Activated CD4-positive, alpha-beta T cell treated with anti-CD3 and anti-CD28 coated beads, Interleukin-2, amount 10 ng/mL, durations not matched to agents 7 days and 5 days (primary cell): ENCODE measurements around the gene CALHM1. TPM values are rescaled to one million over a fixed set of nuclear protein-coding genes. Genes with fewer than 3 reads are reported as not detected.

Source experiments
- CTCF ChIA-PET: fragments of 350-600 bp; sonication (Branson Sonifier 250); formaldehyde crosslinking; loops from one replicate; lab custom pipeline; 2021; ENCODE audit warnings: antibody characterized with exemption; lab: Charles Lee
- POLR2A ChIA-PET: fragments of 350-600 bp; sonication (Branson Sonifier 250); formaldehyde crosslinking; loops from one replicate; lab custom pipeline; 2021; ENCODE audit warnings: antibody characterized with exemption; lab: Charles Lee
- DNase-seq: peaks from one replicate; pipeline ENCODE4 v3.0.0-alpha.2; 2020
- H3K27ac Mint-ChIP-seq: one replicate; pipeline ENCODE4 v1.8.0; 2021; ENCODE audit warnings: mild to moderate bottlenecking, moderate library complexity, mixed read lengths
- H3K27me3 Mint-ChIP-seq: one replicate; pipeline ENCODE4 v1.8.0; 2021; ENCODE audit warnings: mixed read lengths
- H3K36me3 Mint-ChIP-seq: one replicate; pipeline ENCODE4 v1.8.0; 2021; ENCODE audit warnings: low read depth, mixed read lengths
- H3K4me1 Mint-ChIP-seq: one replicate; pipeline ENCODE4 v1.8.0; 2021; ENCODE audit warnings: mixed read lengths
- H3K4me3 Mint-ChIP-seq: one replicate; pipeline ENCODE4 v1.8.0; 2021; ENCODE audit warnings: mild to moderate bottlenecking, moderate library complexity, mixed read lengths
- H3K9me3 Mint-ChIP-seq: one replicate; pipeline ENCODE4 v1.8.0; 2021; ENCODE audit warnings: mixed read lengths
- total RNA-seq, 2 experiments: library from RNA; stranded (reverse); gene quantifications; one replicate each; pipeline ENCODE4 v1.2.3, GENCODE V29; 2021

The CALHM1 gene
- total RNA-seq, 2 experiments from 2014 or later, result 0.12 to 0.21 TPM

DNA sequence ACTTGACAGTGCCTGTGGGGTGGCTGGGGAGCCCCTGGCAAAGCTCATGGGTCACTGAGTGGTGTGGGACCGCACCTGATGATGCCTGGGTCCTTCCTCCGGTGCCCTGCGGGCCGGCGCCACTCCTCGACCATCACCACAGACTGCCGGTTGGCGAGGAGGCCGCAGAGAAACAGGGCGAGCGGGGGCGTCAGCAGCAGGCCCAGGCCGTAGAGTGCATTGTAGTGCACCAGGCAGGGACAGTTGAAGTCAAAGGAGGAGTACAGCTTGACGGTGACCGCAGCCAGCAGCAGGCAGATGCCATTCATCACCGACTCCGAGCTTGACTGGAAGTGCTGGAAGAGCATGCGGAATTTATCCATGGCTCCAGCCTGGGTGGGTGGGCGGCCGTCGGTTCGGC is 20.0 kb upstream of the CALHM1 start:
- CTCF ChIA-PET, result interaction anchor here (1.3 to 3.9 kb wide), 3 partner anchors 26 to 61 kb away, joined by 3 to 16 read pairs (median 5); partner anchors contain the start of gene CALHM2
- no peak for DNase-seq
- POLR2A ChIA-PET, result no interaction called here
- Mint-ChIP-seq H3K9me3 (peaks cover 2% of the 10 kb centered on the region), H3K4me3 (no peak overlapping the region), H3K27me3 (no peaks in the 10 kb centered on the region), H3K36me3 (no peaks in the 10 kb centered on the region), H3K4me1 (peaks cover 46% of the 10 kb centered on the region), H3K27ac (peak overlapping the region; percentile 25)

DNA sequence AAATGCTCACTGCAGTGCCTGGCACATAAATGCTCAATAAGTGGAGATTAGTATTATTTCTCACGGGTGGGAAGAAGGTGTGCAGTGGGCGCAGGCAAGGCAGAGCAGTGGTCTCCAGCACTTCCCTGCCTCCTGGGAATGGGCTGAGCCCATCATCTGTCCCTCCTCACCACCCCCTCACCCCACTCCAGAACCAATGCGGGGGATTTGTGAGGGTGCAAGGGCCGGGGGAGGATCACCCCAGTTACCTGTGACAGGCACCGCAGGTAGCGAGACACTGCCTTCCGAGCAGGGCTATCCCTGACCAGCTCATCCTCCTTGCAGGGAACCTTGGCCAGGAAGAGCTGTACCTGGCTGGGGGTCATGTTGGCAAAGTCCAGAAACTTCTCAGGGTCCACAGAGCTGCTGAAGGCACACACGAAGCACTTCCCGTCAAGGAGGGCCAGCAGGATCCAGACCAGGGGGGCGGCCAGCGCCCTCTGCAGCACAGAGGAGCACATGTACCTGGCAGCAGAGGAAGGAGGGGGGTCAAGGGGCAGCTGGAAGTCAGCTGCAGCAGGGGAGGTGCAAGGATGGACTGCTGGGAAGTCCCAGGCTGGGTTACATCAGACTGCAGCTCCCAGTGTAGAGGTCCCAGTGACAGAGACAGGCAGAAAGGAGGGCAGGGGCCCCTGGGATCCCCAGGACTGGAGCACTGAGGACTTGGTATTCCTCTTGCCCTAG is 17.5 kb upstream of the CALHM1 start:
- Mint-ChIP-seq H3K4me3 (no peak overlapping the region), H3K9me3 (peaks cover 2% of the 10 kb centered on the region)

DNA sequence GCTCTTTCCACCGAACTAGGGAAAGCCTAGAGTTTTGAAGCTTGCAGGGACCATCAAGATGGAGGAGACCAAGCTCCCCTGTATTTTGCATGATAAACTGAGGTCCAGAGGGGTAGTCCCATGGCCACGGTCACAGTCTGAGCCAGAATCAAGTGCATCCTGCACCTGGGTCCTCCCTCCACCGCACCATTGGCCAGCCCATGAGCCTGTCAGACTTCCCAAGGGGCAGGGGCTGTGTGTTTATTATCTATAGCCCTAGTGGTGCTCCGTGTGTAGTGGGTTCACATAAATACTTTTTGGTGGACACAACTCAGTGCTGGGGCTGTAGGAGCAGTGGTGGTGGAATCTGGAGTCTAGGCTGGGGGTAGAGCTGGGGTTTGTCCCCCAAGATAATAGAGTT is 16.7 kb upstream of the CALHM1 start:
- Mint-ChIP-seq H3K36me3 (peaks cover 7% of the 10 kb centered on the region), H3K4me3 (no peak overlapping the region), H3K4me1 (peaks cover 58% of the 10 kb centered on the region), H3K27me3 (no peaks in the 10 kb centered on the region), H3K9me3 (peaks cover 2% of the 10 kb centered on the region), H3K27ac (peak overlapping the region; percentile 70)
- POLR2A ChIA-PET, result no interaction called here
- CTCF ChIA-PET, result interaction anchor here (0.8 to 3.9 kb wide), 6 partner anchors 9 to 60 kb away, joined by 3 to 16 read pairs (median 4); partner anchors contain the start of gene CALHM2
- no peak for DNase-seq

More for the DNA sequence above, 17.5 kb upstream of the CALHM1 start:
- Mint-ChIP-seq H3K4me1 (peaks cover 54% of the 10 kb centered on the region), H3K27ac (peak overlapping the region; percentile 69), H3K27me3 (no peaks in the 10 kb centered on the region), H3K36me3 (no peaks in the 10 kb centered on the region)
- ChIA-PET POLR2A (no interaction called here), CTCF (interaction anchor here (1.0 to 3.9 kb wide), 13 partner anchors 10 to 558 kb away, joined by 3 to 16 read pairs (median 5); partner anchors contain the start of genes ATP5MK, CALHM2, CNNM2 and NEURL1)
- no peak for DNase-seq

DNA sequence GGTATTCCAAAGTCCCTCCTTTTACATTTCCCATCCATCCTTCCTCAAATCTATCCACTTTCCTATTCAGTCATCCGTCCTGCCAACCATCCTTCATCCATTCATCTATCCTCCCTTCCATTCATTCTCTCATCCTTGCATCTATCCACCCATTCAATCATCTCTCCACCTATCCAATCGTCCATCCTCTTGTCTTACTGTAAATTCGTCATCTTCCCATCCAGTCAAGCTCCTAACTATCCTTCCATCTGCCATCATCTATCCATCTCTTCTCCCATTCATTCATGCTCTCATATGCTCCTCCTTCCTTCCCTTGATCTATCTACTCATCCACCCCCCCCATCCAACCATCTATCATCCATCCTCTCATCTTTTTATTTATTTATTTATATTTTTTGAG is 15.4 kb upstream of the CALHM1 start:
- DNase-seq, result no peak
- ChIA-PET CTCF (interaction anchor here (0.6 to 1.3 kb wide), 3 partner anchors 23 to 1267 kb away, joined by 3 read pairs; no protein-coding TSS in a partner anchor), POLR2A (no interaction called here)
- H3K4me3 Mint-ChIP-seq, result no peak overlapping the region
- H3K4me1 Mint-ChIP-seq, result peaks cover 67% of the 10 kb centered on the region
- H3K27me3 Mint-ChIP-seq, result peaks cover 3% of the 10 kb centered on the region
- H3K27ac Mint-ChIP-seq, result peak overlapping the region; percentile 4
- H3K9me3 Mint-ChIP-seq, result peaks cover 9% of the 10 kb centered on the region
- peaks cover 16% of the 10 kb centered on the region for H3K36me3 Mint-ChIP-seq

DNA sequence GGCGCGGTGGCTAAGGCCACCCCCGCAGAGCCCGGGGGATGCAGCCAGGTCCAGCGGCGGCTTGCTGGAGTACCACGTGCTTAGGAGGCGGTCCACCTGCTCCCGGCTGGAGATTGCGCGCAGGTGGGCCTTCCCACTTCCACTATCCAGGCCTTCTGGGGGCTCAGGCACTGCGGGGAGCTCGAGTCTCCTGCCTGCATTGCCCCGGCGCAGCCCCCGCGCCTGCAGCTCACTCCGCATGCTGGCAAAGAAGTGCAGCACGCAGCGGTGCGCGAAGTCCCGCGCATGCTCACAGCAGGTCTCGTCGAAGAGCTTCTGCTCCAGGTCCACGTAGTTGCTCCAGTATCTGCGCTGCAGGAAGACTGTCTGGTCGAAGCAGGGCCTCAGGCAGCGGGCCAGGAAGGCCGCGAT is 14.6 kb upstream of the CALHM1 start:
- Mint-ChIP-seq H3K4me3 (no peak overlapping the region), H3K36me3 (peaks cover 16% of the 10 kb centered on the region), H3K4me1 (peaks cover 68% of the 10 kb centered on the region), H3K9me3 (peaks cover 9% of the 10 kb centered on the region), H3K27ac (peak overlapping the region; percentile 75), H3K27me3 (peaks cover 3% of the 10 kb centered on the region)
- no peak for DNase-seq
- POLR2A ChIA-PET, result no interaction called here
- CTCF ChIA-PET, result no interaction called here

DNA sequence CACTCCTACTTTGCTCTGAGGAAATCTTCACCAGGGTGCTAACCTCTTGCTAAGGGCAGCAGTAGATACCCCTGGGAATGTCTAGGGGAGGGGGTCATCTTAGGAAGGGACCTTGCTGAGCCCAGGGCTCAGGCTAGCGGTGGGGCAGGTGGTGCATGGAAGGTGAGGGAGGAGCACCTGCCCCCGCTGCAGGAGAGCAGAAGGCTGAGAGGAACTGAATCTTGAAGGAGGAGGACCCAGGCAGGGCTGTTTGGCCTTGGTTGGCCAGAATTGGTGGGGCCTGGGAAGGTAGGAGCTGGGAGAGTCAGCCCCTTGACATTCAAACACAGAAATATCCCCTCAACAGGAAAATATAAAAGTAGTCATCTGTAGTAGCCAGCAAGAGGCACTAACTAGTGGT is 13.3 kb upstream of the CALHM1 start:
- H3K9me3 Mint-ChIP-seq, result peaks cover 9% of the 10 kb centered on the region
- ChIA-PET CTCF (interaction anchor here (0.8 to 2.0 kb wide), 8 partner anchors 9 to 76 kb away, joined by 3 to 6 read pairs (median 4); partner anchors contain the start of genes ATP5MK, CALHM1, CALHM2 and PDCD11), POLR2A (interaction anchor here (1.0 kb wide), 1 partner anchor 21 kb away, joined by 3 read pairs; no protein-coding TSS in a partner anchor)
- peaks cover 3% of the 10 kb centered on the region for H3K27me3 Mint-ChIP-seq
- DNase-seq, result no peak
- H3K36me3 Mint-ChIP-seq, result peaks cover 16% of the 10 kb centered on the region
- H3K4me1 Mint-ChIP-seq, result peaks cover 73% of the 10 kb centered on the region
- peak overlapping the region; percentile 60 for H3K4me3 Mint-ChIP-seq
- peak overlapping the region; percentile 97 for H3K27ac Mint-ChIP-seq

DNA sequence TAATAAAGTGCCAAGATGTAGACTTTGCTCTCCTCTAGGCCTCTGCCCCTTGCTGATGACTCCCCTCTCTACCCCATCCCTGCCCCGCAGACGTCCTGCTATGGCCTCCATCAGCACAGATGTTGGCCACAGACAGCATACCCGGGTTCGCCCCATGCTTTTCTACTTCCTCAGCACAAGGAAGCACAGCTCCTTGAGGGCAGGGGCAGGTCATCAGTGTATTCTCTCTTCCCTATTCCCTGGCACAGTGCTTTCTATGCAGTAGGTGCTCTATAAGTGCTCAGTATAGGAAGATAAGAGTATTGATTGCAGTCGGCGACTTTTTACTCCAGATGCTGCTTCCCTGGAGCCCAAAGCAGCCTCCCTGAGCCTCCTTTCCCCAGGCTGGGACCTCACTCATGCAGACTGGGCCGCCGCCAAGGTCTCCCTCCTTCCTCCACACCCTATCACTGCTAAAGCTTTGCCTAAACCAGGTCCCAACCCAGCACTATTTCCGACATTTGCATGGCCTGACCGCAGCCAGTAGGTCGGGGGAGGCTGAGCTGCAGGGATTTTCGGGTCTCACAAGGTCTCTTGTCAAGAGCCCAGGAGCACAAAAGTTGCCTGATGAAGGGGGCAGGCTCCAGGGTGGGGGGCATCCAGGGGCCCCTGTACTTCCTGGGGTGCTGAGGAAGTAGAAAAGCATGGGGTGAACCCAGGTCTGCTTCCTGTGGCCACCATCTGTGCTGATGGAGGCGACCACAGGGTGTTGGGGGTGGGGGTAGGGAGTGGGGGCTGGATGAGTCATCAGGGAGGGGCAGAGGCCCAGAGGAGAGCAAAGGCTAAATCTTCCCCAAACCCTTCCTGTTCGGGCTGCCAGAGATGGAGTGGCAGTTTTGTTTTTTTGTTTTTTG is 12.3 kb upstream of the CALHM1 start:
- peak overlapping the region; percentile 60 for H3K4me3 Mint-ChIP-seq
- peaks cover 3% of the 10 kb centered on the region for H3K27me3 Mint-ChIP-seq
- peaks cover 74% of the 10 kb centered on the region for H3K4me1 Mint-ChIP-seq
- peaks cover 16% of the 10 kb centered on the region for H3K36me3 Mint-ChIP-seq
- peaks cover 9% of the 10 kb centered on the region for H3K9me3 Mint-ChIP-seq
- POLR2A ChIA-PET, result no interaction called here
- H3K27ac Mint-ChIP-seq, result peak overlapping the region; percentile 97
- CTCF ChIA-PET, result interaction anchor here (0.9 to 2.0 kb wide), 8 partner anchors 11 to 75 kb away, joined by 3 to 12 read pairs (median 4); partner anchors contain the start of genes ATP5MK, CALHM1 and PDCD11
- DNase-seq, result peak; percentile 88

DNA sequence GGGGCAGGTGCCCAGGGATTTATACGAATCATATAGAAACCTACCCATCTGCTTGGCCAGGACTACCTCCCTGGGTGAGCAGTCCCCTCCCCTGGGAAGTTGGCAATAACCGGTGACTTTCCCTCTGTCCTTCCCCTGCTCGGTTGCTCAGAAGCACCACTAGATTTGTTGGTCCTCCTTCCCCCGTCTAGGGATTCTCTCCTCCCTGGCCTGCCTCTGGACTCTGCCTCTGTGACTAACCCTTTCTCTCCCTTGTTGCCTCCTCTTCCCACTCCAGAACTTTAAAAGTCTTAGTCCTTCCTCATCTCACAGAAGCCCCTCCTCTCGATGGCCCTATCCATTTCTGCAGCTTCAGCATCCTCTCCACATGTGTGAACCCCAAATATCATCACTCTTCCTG is 10.5 kb upstream of the CALHM1 start:
- Mint-ChIP-seq H3K4me3 (no peak overlapping the region), H3K36me3 (peaks cover 16% of the 10 kb centered on the region), H3K27ac (peak overlapping the region; percentile 97), H3K9me3 (peaks cover 7% of the 10 kb centered on the region), H3K4me1 (peaks cover 75% of the 10 kb centered on the region), H3K27me3 (peaks cover 3% of the 10 kb centered on the region)
- CTCF ChIA-PET, result interaction anchor here (1.0 to 1.8 kb wide), 2 partner anchors 14 to 18 kb away, joined by 3 to 12 read pairs; no protein-coding TSS in a partner anchor
- no peak for DNase-seq
- POLR2A ChIA-PET, result no interaction called here

DNA sequence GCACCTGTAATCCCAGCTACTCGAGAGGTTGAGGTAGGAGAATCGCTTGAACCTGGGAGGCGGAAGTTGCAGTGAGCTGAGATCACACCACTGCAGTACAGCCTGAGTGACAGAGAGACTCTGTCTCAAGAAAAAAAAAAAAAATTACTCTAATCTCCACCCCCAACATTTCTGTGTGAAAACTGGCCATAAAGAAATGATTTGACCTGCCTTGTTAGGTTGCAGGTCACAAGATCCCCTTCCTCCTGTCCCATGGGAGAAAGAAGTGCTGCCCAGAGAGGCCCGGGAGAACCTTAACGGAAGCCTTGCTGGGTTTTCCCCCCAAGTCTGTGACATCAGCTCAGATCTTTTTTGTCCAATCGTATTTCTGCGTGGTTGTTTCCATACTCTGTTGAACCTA is 8.7 kb upstream of the CALHM1 start:
- no peak overlapping the region for H3K27ac Mint-ChIP-seq
- no peak overlapping the region for H3K4me3 Mint-ChIP-seq
- H3K27me3 Mint-ChIP-seq, result peaks cover 9% of the 10 kb centered on the region
- no peak for DNase-seq
- POLR2A ChIA-PET, result no interaction called here
- H3K4me1 Mint-ChIP-seq, result peaks cover 65% of the 10 kb centered on the region
- H3K9me3 Mint-ChIP-seq, result peaks cover 7% of the 10 kb centered on the region
- peaks cover 16% of the 10 kb centered on the region for H3K36me3 Mint-ChIP-seq
- CTCF ChIA-PET, result interaction anchor here (0.7 to 1.3 kb wide), 3 partner anchors 13 to 25 kb away, joined by 3 to 6 read pairs (median 4); no protein-coding TSS in a partner anchor

DNA sequence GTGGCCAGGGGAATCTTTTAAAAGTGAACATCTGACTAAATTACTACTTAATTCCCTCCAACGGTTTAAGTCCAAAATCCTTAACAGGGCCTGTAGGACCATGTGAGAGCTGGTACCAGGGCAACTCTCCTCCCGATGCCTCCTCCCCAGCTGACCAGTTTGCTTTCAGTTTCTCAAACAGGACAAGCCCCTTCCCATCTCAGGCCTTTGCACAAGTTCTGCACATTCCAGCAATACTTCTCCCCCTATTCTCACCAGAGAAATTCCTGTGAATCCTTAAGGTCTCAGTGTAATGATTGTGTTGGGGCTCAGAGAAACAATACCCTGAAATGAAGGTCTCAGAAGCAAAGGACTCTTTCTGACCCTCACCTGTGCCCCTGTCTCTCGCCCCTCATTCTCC is 8.0 kb upstream of the CALHM1 start:
- Mint-ChIP-seq H3K4me3 (no peak overlapping the region), H3K4me1 (peaks cover 58% of the 10 kb centered on the region), H3K27ac (no peak overlapping the region), H3K27me3 (peaks cover 9% of the 10 kb centered on the region), H3K9me3 (peaks cover 7% of the 10 kb centered on the region), H3K36me3 (peaks cover 16% of the 10 kb centered on the region)
- DNase-seq, result no peak
- POLR2A ChIA-PET, result no interaction called here
- CTCF ChIA-PET, result interaction anchor here (0.7 to 1.3 kb wide), 2 partner anchors 14 to 16 kb away, joined by 3 to 4 read pairs; no protein-coding TSS in a partner anchor

DNA sequence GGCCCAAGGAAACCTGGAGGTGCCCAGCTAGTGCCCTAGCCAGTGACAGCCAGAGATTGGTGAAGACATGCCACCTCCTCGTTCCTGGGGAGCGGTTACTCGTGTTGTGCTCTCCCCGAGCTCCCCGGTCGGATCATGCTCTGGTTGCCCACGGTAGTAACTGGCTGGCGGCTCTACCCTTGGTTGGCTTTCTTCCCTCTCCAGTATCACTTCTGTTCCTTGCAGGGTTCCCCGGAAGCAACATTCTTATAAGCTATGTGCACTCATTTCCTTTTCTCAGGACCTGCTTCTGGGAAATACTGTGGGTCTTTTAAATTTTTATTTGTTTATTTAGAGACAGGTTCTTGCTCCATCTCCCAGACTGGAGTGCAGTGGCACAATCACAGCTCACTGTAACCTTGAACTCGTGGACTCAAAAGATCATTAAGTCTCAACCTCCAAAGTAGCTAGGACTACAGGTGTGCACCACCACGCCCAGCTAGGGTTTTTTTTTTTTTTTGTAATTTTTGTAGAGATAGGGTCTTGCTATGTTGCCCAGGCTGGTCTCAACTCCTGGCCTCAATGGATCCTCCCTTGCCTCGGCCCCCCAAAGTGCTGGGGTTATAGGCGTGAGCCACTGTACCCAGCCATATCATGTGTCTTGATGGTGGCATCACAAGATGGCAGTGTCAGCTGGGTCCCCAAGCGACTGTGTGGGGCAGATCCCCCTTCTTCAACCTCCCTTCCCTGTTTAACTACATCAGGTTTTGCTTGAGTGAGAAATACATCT is 6.9 kb upstream of the CALHM1 start:
- CTCF ChIA-PET, result interaction anchor here (0.6 to 1.0 kb wide), 6 partner anchors 10 to 630 kb away, joined by 3 to 4 read pairs (median 4); no protein-coding TSS in a partner anchor
- POLR2A ChIA-PET, result no interaction called here
- Mint-ChIP-seq H3K27ac (no peak overlapping the region), H3K4me1 (peaks cover 48% of the 10 kb centered on the region), H3K36me3 (peaks cover 11% of the 10 kb centered on the region), H3K4me3 (no peak overlapping the region), H3K27me3 (peaks cover 9% of the 10 kb centered on the region), H3K9me3 (peaks cover 7% of the 10 kb centered on the region)
- DNase-seq, result no peak
